Measurements from ENCODE around the gene DYRK2.

- no peak for TF ChIP-seq CTCF (IDR thresholded peaks at IDR 0.05)
- TF ChIP-seq POLR2A (IDR thresholded peaks at IDR 0.05) = no peak
Measured at GRCh38 chr12:67599691-67600090, 48.9 kb upstream of the DYRK2 start.
